ENCODE measurements around the gene PLCH2.

DNA sequence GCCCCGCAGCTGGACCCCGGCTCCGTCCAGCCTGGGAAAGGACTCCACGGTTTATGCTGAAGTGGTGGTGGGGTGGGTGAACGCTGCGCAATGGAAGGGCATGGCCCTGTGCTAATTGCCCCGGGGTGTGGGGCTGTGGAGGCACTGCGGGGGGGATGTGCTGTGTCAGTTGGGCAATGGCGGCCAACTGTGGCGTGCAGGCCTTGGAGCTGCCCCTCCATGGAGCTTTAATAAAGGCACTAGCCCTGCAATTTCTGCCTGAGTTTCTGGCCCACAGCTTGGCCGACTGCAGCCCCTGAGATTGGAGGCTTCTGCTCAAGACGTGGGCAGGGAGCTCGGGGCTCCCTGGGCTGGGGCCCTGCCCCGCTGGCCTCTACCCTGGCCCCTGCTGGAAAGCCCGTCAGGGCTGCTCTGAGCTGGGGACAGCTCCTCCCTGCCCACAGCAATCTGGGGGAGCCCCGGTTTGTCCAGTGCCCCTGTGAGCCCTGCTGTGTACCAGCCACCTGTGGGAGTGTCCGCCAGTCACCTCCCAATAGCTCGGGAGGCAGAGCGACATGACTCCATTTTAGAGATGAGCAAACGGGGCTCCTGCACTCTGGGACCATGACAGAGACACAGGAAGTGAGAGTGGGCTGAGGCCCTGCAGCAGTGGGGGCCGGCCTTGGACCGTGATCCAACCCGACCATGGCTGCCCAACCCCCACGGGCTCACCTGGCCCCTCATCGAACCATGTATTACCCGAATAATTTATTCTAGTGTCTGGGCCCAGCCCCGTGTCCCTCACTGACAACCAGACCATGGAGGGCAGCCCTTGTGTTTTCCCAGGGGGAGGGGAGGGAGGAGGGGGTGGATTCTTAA lies 71.3 kb downstream of the PLCH2 start:
- TF ChIP-seq POLR2A (IDR thresholded peaks at IDR 0.05) = no peak
- TF ChIP-seq, protein P1, sequence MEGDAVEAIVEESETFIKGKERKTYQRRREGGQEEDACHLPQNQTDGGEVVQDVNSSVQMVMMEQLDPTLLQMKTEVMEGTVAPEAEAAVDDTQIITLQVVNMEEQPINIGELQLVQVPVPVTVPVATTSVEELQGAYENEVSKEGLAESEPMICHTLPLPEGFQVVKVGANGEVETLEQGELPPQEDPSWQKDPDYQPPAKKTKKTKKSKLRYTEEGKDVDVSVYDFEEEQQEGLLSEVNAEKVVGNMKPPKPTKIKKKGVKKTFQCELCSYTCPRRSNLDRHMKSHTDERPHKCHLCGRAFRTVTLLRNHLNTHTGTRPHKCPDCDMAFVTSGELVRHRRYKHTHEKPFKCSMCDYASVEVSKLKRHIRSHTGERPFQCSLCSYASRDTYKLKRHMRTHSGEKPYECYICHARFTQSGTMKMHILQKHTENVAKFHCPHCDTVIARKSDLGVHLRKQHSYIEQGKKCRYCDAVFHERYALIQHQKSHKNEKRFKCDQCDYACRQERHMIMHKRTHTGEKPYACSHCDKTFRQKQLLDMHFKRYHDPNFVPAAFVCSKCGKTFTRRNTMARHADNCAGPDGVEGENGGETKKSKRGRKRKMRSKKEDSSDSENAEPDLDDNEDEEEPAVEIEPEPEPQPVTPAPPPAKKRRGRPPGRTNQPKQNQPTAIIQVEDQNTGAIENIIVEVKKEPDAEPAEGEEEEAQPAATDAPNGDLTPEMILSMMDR (IDR thresholded peaks at IDR 0.05) = no peak

Measured in right lobe of liver (tissue), 4 donors.